Stimulated activated CD4-positive, alpha-beta T cell treated with anti-CD3 and anti-CD28 coated beads, Interleukin-1b, Interleukin-23, amount 100 ng/mL, for 48 hours (primary cell): ENCODE data around the gene CASKIN2.

Source experiments
- DNase-seq: peaks from one replicate; pipeline ENCODE4 v3.0.0-alpha.2; 2020

Gene CASKIN2

GRCh38 chr17:75503337-75503950 lies 11.9 kb downstream of the CASKIN2 start:
- no peak for DNase-seq

DNA sequence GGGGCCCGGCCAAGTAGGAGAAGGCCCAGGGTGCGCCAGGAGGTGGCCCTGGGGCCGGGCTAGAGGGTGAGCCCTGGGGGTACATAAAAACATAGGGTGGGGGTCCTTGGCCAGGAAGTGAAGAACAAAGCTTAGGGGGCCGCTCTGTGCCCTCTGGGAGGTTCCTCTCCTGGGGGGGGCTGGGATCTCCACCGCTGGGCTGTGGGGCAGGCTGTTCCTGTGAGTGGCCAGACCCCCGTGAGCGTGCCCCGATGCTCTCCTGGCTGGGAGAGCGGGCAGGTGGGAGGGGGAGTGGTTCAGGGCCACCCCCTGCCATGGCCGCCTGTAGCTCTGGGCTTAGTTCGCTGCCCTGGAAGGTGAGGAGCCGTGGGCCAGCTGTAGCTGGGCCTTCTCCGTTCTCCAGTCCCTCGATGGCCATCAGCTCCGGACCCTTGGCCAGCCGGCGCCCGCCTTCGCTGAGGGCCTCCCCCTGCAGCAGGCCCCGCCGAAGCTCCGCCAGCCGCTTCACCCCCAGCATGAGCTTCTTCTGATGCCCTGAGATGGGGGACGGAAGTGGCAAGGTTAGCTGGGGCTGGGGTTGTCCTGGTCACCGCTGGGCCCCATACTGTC lies 12.5 kb downstream of the CASKIN2 start:
- DNase-seq: no peak

- DNase-seq: no peak
Measured at GRCh38 chr17:75502072-75502720, 13.1 kb downstream of the CASKIN2 start.

GRCh38 chr17:75501378-75502071 lies 13.8 kb downstream of the CASKIN2 start:
- no peak for DNase-seq

GRCh38 chr17:75500419-75501216 lies 14.7 kb downstream of the CASKIN2 start:
- no peak for DNase-seq

DNA sequence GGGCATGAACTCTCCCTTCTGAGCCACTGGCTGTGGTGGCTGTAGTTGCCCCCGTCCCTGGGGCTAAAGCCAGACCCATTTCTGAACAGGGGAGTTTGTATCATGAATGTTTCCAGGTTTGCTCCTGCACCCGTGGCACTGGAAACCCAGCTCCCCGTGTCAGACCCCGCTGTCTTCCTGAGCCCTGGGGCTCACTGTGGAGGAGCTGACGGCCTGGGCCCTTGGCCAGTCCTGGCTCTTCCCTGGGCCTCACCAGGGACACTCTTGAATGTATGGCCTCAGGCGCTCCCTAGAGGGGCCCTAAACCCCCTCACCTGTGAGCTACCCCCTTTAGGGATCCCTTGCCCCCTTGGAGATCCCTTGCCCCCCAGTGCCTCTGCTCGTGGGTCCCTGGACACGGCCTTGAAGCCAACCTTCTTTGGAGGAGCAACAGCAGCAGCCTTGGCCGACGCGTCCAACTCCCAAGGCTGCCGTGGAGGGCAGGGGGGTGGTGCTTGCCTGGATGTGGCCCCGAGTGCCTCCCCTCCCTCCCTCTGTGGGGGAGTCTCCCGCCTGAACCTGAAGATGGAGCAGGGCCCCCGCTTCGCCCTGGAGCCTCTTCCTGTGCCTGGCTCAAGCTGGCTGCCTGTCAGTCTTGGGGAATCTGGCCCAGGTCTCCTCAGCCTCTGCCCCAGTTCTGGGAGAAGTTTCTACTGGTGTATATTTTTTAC lies 15.9 kb downstream of the CASKIN2 start:
- no peak for DNase-seq

- DNase-seq: no peak
Measured at GRCh38 chr17:75498726-75499213, 16.6 kb downstream of the CASKIN2 start.

DNA sequence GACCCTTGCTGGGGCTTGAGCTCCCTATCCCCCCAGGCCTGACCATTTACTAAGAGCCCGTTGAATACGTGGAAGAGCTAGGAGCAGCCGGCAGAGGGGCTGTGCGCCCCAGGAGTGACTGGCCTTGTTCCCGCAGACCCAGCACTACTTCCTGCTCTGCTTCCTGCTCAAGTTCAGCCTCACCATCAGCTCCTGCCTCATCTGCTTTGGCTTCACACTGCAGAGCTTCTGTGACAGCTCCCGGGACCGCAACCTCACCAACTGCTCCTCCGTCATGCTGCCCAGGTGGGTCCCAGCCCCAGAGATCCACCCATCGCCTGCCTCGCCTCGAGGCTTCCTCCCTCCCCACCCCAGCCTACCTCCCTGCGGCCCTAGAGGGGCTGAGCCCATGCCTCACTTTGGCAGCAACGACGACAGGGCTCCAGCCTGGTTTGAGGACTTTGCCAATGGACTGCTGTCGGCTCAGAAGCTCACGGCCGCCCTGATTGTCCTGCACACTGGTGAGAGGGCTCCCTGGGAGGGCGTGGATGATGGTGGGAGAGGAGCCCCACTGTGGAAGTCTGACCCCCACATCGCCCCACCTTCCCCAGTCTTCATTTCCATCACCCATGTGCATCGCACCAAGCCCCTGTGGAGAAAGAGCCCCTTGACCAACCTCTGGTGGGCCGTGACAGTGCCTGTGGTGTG lies 17.2 kb downstream of the CASKIN2 start:
- no peak for DNase-seq

GRCh38 chr17:75496005-75496404 lies 19.3 kb downstream of the CASKIN2 start:
- no peak for DNase-seq

- no peak for DNase-seq
Measured at GRCh38 chr17:75494326-75494877, 20.9 kb downstream of the CASKIN2 start.

DNA sequence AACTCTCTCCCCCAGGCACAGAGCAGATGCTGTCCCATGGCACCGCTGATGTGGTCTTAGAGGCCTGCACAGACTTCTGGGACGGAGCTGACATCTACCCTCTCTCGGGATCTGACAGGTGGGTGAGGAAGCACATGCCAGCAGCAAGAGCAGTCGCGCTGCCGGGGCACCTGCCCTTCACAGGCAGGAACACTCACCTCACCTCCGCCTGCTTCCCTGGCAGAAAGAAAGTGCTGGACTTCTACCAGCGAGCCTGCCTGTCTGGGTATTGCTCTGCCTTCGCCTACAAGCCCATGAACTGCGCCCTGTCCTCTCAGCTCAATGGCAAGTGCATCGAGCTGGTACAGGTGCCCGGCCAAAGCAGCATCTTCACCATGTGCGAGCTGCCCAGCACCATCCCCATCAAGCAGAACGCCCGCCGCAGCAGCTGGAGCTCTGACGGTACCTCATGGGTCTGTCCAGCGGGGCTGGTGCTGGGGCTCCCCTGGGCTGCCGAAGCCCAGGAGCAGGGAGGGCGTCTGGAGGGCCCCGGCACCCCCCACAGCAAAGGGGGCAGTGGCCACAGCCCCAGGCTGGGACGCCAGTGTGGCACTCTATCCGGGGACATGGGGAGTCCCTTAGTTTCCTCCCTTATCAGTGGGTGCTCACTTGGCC lies 21.7 kb downstream of the CASKIN2 start:
- no peak for DNase-seq

GRCh38 chr17:75492555-75493168 lies 22.7 kb downstream of the CASKIN2 start:
- no peak for DNase-seq

DNA sequence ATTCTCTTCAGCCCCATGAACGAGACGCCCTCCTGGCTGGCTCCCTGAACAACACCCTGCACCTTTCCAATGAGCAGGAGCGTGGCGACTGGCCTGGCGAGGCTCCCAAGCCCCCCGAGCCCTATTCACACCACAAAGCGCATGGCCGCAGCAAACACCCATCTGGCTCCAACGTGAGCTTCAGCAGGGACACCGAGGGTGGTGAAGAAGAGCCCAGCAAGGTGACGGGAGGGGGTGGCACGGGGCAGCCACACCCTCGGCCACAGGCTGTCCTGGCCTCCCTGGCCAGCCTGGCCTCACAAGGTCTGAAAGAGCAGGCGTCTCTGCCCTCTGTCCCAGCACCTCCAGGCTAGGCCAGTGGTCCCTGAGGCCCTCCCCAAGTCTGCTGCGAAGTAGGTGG lies 23.7 kb downstream of the CASKIN2 start:
- DNase-seq: no peak

DNA sequence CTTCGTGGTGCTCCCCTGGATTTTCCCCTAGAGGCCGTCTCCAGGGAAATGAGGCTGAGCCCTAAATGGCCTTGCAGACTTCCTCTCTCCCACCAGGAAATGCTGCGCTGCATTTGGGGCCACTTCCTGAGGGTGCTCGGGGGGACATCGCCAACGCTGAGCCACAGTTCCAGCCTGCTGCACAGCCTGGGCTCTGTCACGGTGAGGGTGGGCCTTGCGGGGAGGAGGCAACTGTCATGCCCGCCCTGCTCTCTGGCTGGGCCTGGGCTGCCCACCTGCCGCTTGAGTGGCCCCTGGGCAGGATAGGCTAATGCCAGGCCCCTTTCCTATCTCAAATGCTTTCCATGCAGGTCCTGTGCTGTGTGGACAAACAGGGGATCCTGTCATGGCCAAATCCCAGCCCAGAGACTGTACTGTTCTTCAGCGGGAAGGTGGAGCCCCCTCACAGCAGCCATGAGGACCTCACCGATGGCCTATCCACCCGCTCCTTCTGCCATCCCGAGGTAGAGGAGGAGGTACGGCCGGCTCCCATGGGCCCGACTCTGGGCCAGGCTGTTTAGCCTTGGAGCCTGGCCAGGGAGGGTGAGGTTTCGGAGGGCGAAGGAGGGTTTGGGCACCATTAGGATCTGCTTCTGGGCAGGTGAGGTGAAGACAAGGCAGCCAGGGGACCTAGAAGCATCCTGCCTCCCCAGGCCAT lies 24.2 kb downstream of the CASKIN2 start:
- DNase-seq: no peak

- DNase-seq: no peak
Measured at GRCh38 chr17:75490173-75490743, 25.1 kb downstream of the CASKIN2 start.

GRCh38 chr17:75489511-75489955 lies 25.8 kb downstream of the CASKIN2 start:
- DNase-seq: no peak

- no peak for DNase-seq
Measured at GRCh38 chr17:75488693-75489510, 26.4 kb downstream of the CASKIN2 start.
